K562 (cell line): ENCODE results near the gene LPIN3. TPM values are rescaled to one million over a fixed set of nuclear protein-coding genes. Genes with fewer than 3 reads are reported as not detected.

Experiments used
- ATAC-seq: fragments of 200-7000 bp; cut with Tn5 transposase; 3 replicates; pipeline ENCODE4 v1.9.1; 2020; ENCODE audit warnings: moderate library complexity
- BruUV-seq: library from RNA; stranded (reverse); fragments of 400-500 nt; replicated peaks from 2 replicates; lab custom pipeline; 2021; lab: Mats Ljungman, UMichigan
- CTCF ChIA-PET: fragments of 300-600 bp; formaldehyde crosslinking; extraction: SDS; loops from one replicate; lab custom pipeline; 2021; ENCODE audit warnings: low intra/inter-chr PET ratio; lab: Yijun Ruan, JAX
- POLR2A ChIA-PET: fragments of 300-600, 350-650 bp; sonication (Branson Sonifier 250); formaldehyde crosslinking; extraction: SDS; loops from one replicate; lab custom pipeline; 2021; ENCODE audit warnings: antibody characterized with exemption, inconsistent platforms; lab: Yijun Ruan, JAX
- DNase-seq, 4 experiments: peaks; one replicate each; pipeline versions ENCODE4 v3.0.0 to v3.0.0-alpha.2; 2011 to 2018; ENCODE audit warnings: low spot score in 3 of 4, mixed read lengths in 3 of 4; ENCODE audit errors: extremely low read depth in 1 of 4
- FAIRE-seq: peaks from 2 replicates; lab custom pipeline; 2011; peaks lifted over from hg19 to GRCh38; lab: Jason Lieb, UNC
- H2AFZ ChIP-seq: 2 replicates; pipeline ENCODE4 v1.6.0; 2011; ENCODE audit warnings: low read depth, low read length, control low read depth, inconsistent platforms
- H3K27ac ChIP-seq: fragments of 200-600 bp; 3 replicates; pipeline ENCODE4 v1.8.0; 2011; ENCODE audit warnings: low read depth, mild to moderate bottlenecking, control low read depth, inconsistent platforms, low read length, moderate library complexity, mixed read lengths; ENCODE audit errors: extremely low read depth
- H3K27me3 ChIP-seq, 2 experiments: fragments of 300-600 bp in 1 of 2; 2 replicates in 1 of 2; 3 replicates in 1 of 2; pipeline versions ENCODE4 v1.6.0 to v1.8.0; 2011; ENCODE audit warnings: inconsistent platforms in 2 of 2, low read length in 2 of 2, mild to moderate bottlenecking in 1 of 2, mixed read lengths in 1 of 2, moderate library complexity in 1 of 2; ENCODE audit not compliant: control insufficient read depth in 2 of 2, insufficient read depth in 2 of 2
- H3K36me3 ChIP-seq: fragments of 300-600 bp; 3 replicates; pipeline ENCODE4 v1.8.0; 2011; ENCODE audit warnings: mild to moderate bottlenecking, low read length, inconsistent platforms; ENCODE audit not compliant: control insufficient read depth, insufficient read depth
- H3K4me1 ChIP-seq, 2 experiments: fragments of 200-600 bp in 1 of 2; replicated peaks in 1 of 2; 2 replicates in 1 of 2; 3 replicates in 1 of 2; pipeline versions ENCODE4 v1.5.1 to v1.8.0; 2011; ENCODE audit warnings: inconsistent platforms in 2 of 2, low read length in 2 of 2, mild to moderate bottlenecking in 1 of 2, mixed read lengths in 1 of 2, moderate library complexity in 1 of 2; ENCODE audit not compliant: control insufficient read depth in 2 of 2, insufficient read depth in 2 of 2
- H3K4me2 ChIP-seq: 2 replicates; pipeline ENCODE4 v1.6.1; 2011; ENCODE audit warnings: low read length, control low read depth, inconsistent platforms, mixed read lengths; ENCODE audit not compliant: insufficient read depth
- H3K4me3 ChIP-seq: fragments of 200-600 bp; sonication (generic), shearing (Covaris generic); 2 replicates; pipeline ENCODE4 v1.5.1; 2016; ENCODE audit warnings: control low read depth, inconsistent platforms
- H3K79me2 ChIP-seq: fragments of 200-600 bp; 3 replicates; pipeline ENCODE4 v1.8.0; 2011; ENCODE audit warnings: low read length, inconsistent platforms; ENCODE audit not compliant: control insufficient read depth, insufficient read depth
- H3K9ac ChIP-seq, 2 experiments: 2 replicates each; pipeline versions ENCODE4 v1.6.0 to v1.6.1; 2011; ENCODE audit warnings: low read depth in 2 of 2, low read length in 2 of 2, control low read depth in 1 of 2, inconsistent platforms in 1 of 2, mild to moderate bottlenecking in 1 of 2, mixed read lengths in 1 of 2; ENCODE audit not compliant: insufficient read depth in 1 of 2
- H3K9me1 ChIP-seq: one replicate; pipeline ENCODE4 v1.6.0; 2011; ENCODE audit warnings: inconsistent platforms, mild to moderate bottlenecking, low read length, moderate library complexity; ENCODE audit not compliant: control insufficient read depth, insufficient read depth
- H3K9me3 ChIP-seq: replicated peaks from 2 replicates; pipeline ENCODE4 v1.5.1; 2011; ENCODE audit warnings: low read depth, low read length, inconsistent platforms; ENCODE audit not compliant: control insufficient read depth, insufficient read depth
- H4K20me1 ChIP-seq: replicated peaks from 2 replicates; pipeline ENCODE4 v1.6.1; 2011; ENCODE audit warnings: low read length, inconsistent platforms, mixed read lengths; ENCODE audit not compliant: control insufficient read depth, insufficient read depth
- EZH2 ChIP-seq: IDR thresholded peaks from 2 replicates; pipeline ENCODE4 v1.6.1; 2012; ENCODE audit warnings: low read depth, mild to moderate bottlenecking, inconsistent platforms, low read length, borderline replicate concordance
- GABPB1 ChIP-seq: sonication (generic); formaldehyde crosslinking; IDR thresholded peaks from 2 replicates; pipeline ENCODE4 v1.8.0; 2022; ENCODE audit warnings: mild to moderate bottlenecking, missing genetic modification reagents
- LEF1 ChIP-seq: fragments of 450-650 bp; IDR thresholded peaks from 2 replicates; pipeline ENCODE4 v1.6.1; 2016; ENCODE audit warnings: mild to moderate bottlenecking
- TOE1 ChIP-seq, 2 experiments: fragments of 450-650 bp in 1 of 2; sonication (generic) in 1 of 2; formaldehyde crosslinking in 1 of 2; IDR thresholded peaks; 2 replicates each; pipeline versions ENCODE4 v1.7.1 to v1.8.0; 2016 to 2022; ENCODE audit warnings: borderline replicate concordance in 2 of 2, mild to moderate bottlenecking in 2 of 2, antibody characterized with exemption in 1 of 2, inconsistent platforms in 1 of 2, low read depth in 1 of 2, missing genetic modification reagents in 1 of 2, moderate library complexity in 1 of 2
- U2AF1 ChIP-seq: fragments of 200-400 bp; formaldehyde crosslinking; optimal IDR thresholded peaks from 2 replicates; pipeline ENCODE3; 2017; ENCODE audit warnings: mild to moderate bottlenecking, low read depth, low read length, moderate library complexity
- XRCC5 ChIP-seq: fragments of 200-400 bp; formaldehyde crosslinking; IDR thresholded peaks from 2 replicates; pipeline ENCODE4 v1.6.1; 2017; ENCODE audit warnings: low read depth, mild to moderate bottlenecking, low read length
- YY1 ChIP-seq, 3 experiments: IDR thresholded peaks; 2 replicates each; pipeline ENCODE4 v1.6.1; 2011; ENCODE audit warnings: low read length in 2 of 3, mild to moderate bottlenecking in 2 of 3, moderate library complexity in 2 of 3, borderline replicate concordance in 1 of 3, control low read depth in 1 of 3, low read depth in 1 of 3; ENCODE audit not compliant: insufficient read depth in 3 of 3, insufficient replicate concordance in 2 of 3, control insufficient read depth in 1 of 3, insufficient read length in 1 of 3; ENCODE audit errors: extremely low read depth in 1 of 3
- ZKSCAN3 ChIP-seq: fragments of 250-450 bp; sonication (Bioruptor Pico); IDR thresholded peaks from 2 replicates; pipeline ENCODE4 v1.4.0; 2020
- ZNF124 ChIP-seq: sonication (generic); formaldehyde crosslinking; IDR thresholded peaks from 2 replicates; pipeline ENCODE4 v1.8.1; 2022; ENCODE audit warnings: missing genetic modification reagents
- WGBS: fragments of 100-300 bp; shearing (Covaris generic); methylation state at CpG from one replicate; pipeline ENCODE4 v1.1.6; 2016; ENCODE audit warnings: low coverage, mixed read lengths; ENCODE audit not compliant: insufficient coverage; ENCODE audit errors: missing lambda C conversion rate; 5-methylcytosine and 5-hydroxymethylcytosine counted together
- in situ Hi-C: fragments of 300-500 bp; cut with MboI; formaldehyde crosslinking; loops from 4 replicates; pipeline ENCODE4 v1.15.0; 2018; ENCODE audit warnings: inconsistent platforms, mixed read lengths
- intact Hi-C: fragments of 100-400 bp; cut with micrococcal nuclease; formaldehyde crosslinking; loops from 2 replicates; pipeline ENCODE4 v1.14.2; 2022
- polyA plus RNA-seq, 8 experiments: library from polyadenylated mRNA; depleted of rRNA in 4 of 8; stranded (reverse) in 5 of 8; unstranded in 3 of 8; fragments of >200 nt; fragmentation: Nextera tagmentation in 2 of 8; fragmentation: Illumina TruSeq in 1 of 8; extraction: Ambion mirVana in 2 of 8; extraction: Trizol in 1 of 8; gene quantifications; 2 replicates each; pipeline versions ENCODE4 v1.2.1 to v1.2.3, GENCODE V29; 2011 to 2014; ENCODE audit warnings: inconsistent platforms in 1 of 8, missing spikeins in 1 of 8
- total RNA-seq, 7 experiments: library from RNA; depleted of rRNA in 6 of 7; stranded (reverse); fragments of >200 nt in 6 of 7; fragmentation: Illumina TruSeq in 2 of 7; extraction: Trizol in 2 of 7; gene quantifications; 2 replicates each; pipeline versions ENCODE4 v1.2.1 to v1.2.3, GENCODE V29; 2011 to 2021; ENCODE audit warnings: low replicate concordance in 1 of 7
- TF ChIP-seq, protein P1 (sequence below), 2 experiments: fragments of 250-450 bp in 1 of 2; fragments of 450-650 bp in 1 of 2; sonication (Bioruptor Pico) in 1 of 2; IDR thresholded peaks; 2 replicates each; pipeline versions ENCODE4 v1.6.1 to v1.8.0; 2016 to 2021; ENCODE audit warnings: mild to moderate bottlenecking in 2 of 2, moderate library complexity in 2 of 2, missing compliant biosample characterization in 1 of 2, missing genetic modification characterization in 1 of 2
- TF ChIP-seq, protein P2 (sequence below), 2 experiments: fragments of 450-650 bp in 1 of 2; IDR thresholded peaks; 2 replicates each; pipeline ENCODE4 v1.6.1; 2011 to 2017; ENCODE audit warnings: low read depth in 2 of 2, antibody characterized with exemption in 1 of 2, borderline replicate concordance in 1 of 2, low read length in 1 of 2, mild to moderate bottlenecking in 1 of 2, mixed read lengths in 1 of 2; ENCODE audit not compliant: control insufficient read depth in 1 of 2
- TF ChIP-seq, protein P3 (sequence below): fragments of 250-450 bp; sonication (Bioruptor Pico); IDR thresholded peaks from 2 replicates; pipeline ENCODE4 v1.4.0; 2020; ENCODE audit warnings: mild to moderate bottlenecking

The LPIN3 gene
- total and polyA plus RNA-seq, 9 of the 15 experiments (the other 6 are each of a cell fraction or from before 2014, with no cell fraction given) = 2.2 to 10.4 (median 5.9) TPM

DNA sequence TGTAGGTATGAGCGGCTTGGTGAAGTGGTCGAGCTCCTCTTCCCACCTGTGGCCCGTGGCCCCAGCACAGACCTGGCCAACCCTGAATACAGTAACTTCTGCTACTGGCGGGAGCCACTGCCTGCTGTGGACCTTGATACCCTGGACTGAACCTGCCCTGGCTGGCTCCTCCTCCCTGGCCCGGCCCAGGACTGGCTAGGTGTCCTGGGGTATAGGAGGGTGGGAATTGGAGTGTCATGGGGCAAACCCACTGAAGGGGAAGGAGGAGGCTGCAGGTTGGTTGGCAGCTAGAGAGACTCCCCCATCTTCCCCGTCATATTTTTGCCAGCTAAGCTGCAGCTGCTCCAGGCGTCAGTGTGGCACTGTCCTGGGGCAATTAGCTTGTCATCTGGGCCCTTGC is 18.1 kb downstream of the LPIN3 start (continued):
- TF ChIP-seq TOE1 (IDR thresholded peaks at IDR 0.05; ENCODE audit: borderline replicate concordance) (no peak), TOE1 (CRISPR knock-in tag; IDR thresholded peaks at IDR 0.05; ENCODE audit: borderline replicate concordance, low read depth) (no peak), ZKSCAN3 (CRISPR knock-in tag) (no peak), LEF1 (no peak), U2AF1 (no peak)
- TF ChIP-seq, protein P1, sequence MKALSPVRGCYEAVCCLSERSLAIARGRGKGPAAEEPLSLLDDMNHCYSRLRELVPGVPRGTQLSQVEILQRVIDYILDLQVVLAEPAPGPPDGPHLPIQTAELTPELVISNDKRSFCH (CRISPR knock-in tag; IDR thresholded peaks at IDR 0.05) = no peak
- TF ChIP-seq, protein P1 (tag; IDR thresholded peaks at IDR 0.05) = no peak

DNA sequence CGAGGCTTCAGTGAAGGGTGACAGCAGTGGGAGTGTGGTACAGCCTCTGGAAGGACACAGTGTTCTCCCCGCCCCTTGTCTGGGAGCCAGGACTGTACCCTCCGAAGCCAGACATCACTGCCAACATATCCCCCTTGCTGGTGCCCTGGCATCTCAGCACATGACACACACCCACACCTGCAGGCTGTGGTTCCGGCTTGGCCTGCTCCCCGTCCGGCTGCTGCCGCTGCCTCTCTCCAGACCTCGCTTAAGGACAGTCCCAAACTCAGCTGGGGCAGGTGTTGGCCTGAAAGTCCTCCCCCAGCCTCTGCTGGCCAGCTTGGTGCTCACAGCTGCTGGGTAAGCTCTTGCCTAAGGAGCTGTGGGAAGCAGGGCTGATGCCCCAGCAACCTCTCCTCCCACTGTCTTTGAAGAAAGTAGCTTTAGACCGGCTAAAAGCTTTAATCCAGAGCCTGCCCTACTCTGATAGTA is 19.0 kb downstream of the LPIN3 start:
- FAIRE-seq (no peak), DNase-seq (no peak), ATAC-seq (no peak)
- Histone ChIP-seq H3K27ac (no peak overlapping the region), H4K20me1 (peaks cover 16% of the 10 kb centered on the region), H3K36me3 (no peaks in the 10 kb centered on the region; the same call in 2 of the 3 replicates), H3K79me2 (no peaks in the 10 kb centered on the region), H3K9me3 (no peaks in the 10 kb centered on the region), H3K4me1 (peaks cover 0 to 22% of the 10 kb centered on the region in 2 experiments; a peak in 1 of 5 replicates), H3K4me3 (no peak overlapping the region), H3K4me2 (no peak overlapping the region), H3K27me3 (peaks cover 15 to 32% of the 10 kb centered on the region in 2 experiments; a peak in 4 of 5 replicates), H3K9me1 (no peaks in the 10 kb centered on the region), H3K9ac (no peak overlapping the region), H2AFZ (no peak overlapping the region)
- 66% methylated on average over 8 of the region's 9 CpGs for WGBS
- POLR2A ChIA-PET = no interaction called here
- BruUV-seq = no TSS peak
- intact Hi-C loops (no loop called here), in situ Hi-C loops (no loop called here)
- CTCF ChIA-PET = no interaction called here
- TF ChIP-seq ZNF124 (CRISPR knock-in tag) (no peak), YY1 (IDR thresholded peaks at IDR 0.05; ENCODE audit: borderline replicate concordance in 1 of 3, control insufficient read depth in 1 of 3, extremely low read depth in 1 of 3, insufficient read depth in 3 of 3, insufficient read length in 1 of 3, insufficient replicate concordance in 2 of 3, low read depth in 1 of 3, low read length in 2 of 3) (no peak), GABPB1 (no peak), XRCC5 (no peak), EZH2 (no peak)
- TF ChIP-seq, protein P2, sequence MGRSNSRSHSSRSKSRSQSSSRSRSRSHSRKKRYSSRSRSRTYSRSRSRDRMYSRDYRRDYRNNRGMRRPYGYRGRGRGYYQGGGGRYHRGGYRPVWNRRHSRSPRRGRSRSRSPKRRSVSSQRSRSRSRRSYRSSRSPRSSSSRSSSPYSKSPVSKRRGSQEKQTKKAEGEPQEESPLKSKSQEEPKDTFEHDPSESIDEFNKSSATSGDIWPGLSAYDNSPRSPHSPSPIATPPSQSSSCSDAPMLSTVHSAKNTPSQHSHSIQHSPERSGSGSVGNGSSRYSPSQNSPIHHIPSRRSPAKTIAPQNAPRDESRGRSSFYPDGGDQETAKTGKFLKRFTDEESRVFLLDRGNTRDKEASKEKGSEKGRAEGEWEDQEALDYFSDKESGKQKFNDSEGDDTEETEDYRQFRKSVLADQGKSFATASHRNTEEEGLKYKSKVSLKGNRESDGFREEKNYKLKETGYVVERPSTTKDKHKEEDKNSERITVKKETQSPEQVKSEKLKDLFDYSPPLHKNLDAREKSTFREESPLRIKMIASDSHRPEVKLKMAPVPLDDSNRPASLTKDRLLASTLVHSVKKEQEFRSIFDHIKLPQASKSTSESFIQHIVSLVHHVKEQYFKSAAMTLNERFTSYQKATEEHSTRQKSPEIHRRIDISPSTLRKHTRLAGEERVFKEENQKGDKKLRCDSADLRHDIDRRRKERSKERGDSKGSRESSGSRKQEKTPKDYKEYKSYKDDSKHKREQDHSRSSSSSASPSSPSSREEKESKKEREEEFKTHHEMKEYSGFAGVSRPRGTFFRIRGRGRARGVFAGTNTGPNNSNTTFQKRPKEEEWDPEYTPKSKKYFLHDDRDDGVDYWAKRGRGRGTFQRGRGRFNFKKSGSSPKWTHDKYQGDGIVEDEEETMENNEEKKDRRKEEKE (IDR thresholded peaks at IDR 0.05; ENCODE audit: borderline replicate concordance in 1 of 2, control insufficient read depth in 1 of 2, low read depth in 2 of 2, low read length in 1 of 2) = no peak
- TF ChIP-seq, protein P3, sequence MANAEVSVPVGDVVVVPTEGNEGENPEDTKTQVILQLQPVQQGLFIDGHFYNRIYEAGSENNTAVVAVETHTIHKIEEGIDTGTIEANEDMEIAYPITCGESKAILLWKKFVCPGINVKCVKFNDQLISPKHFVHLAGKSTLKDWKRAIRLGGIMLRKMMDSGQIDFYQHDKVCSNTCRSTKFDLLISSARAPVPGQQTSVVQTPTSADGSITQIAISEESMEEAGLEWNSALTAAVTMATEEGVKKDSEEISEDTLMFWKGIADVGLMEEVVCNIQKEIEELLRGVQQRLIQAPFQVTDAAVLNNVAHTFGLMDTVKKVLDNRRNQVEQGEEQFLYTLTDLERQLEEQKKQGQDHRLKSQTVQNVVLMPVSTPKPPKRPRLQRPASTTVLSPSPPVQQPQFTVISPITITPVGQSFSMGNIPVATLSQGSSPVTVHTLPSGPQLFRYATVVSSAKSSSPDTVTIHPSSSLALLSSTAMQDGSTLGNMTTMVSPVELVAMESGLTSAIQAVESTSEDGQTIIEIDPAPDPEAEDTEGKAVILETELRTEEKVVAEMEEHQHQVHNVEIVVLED (CRISPR knock-in tag) = no peak
- TF ChIP-seq, protein P1 (CRISPR knock-in tag; IDR thresholded peaks at IDR 0.05) = no peak
- TF ChIP-seq, protein P1 (tag; IDR thresholded peaks at IDR 0.05) = no peak
